SU-DHL-6 (cell line): ENCODE results near the gene PBRM1.
"Not testable (repeated sequence)": the region's sequence is repeated elsewhere in the genome, so short reads cannot be mapped to it uniquely, and the experiment has no call there.

Experiments used
- H2AFZ ChIP-seq: fragments of 200-600 bp; sonication (generic); 2 replicates; pipeline ENCODE4 v1.6.1; 2014; ENCODE audit warnings: low read depth, mild to moderate bottlenecking, moderate library complexity, mixed read lengths, antibody characterized with exemption, low read length; ENCODE audit not compliant: severe bottlenecking
- H3F3A ChIP-seq: fragments of 200-600 bp; shearing (Covaris generic); 2 replicates; pipeline ENCODE4 v1.6.0; 2016; ENCODE audit warnings: antibody characterized with exemption, mild to moderate bottlenecking; ENCODE audit not compliant: insufficient read depth
- H3K27ac ChIP-seq: fragments of 200-600 bp; sonication (generic); 2 replicates; pipeline ENCODE4 v1.5.1; 2016; ENCODE audit warnings: low read depth, mild to moderate bottlenecking, low read length, moderate library complexity, mixed read lengths
- H3K27me3 ChIP-seq: fragments of 200-600 bp; sonication (generic), shearing (Covaris generic); 2 replicates; pipeline ENCODE4 v1.6.0; 2014; ENCODE audit warnings: mild to moderate bottlenecking, low read length
- H3K36me3 ChIP-seq: fragments of 200-600 bp; sonication (generic); 2 replicates; pipeline ENCODE4 v1.6.1; 2014; ENCODE audit warnings: mild to moderate bottlenecking, low read length, mixed read lengths
- H3K4me2 ChIP-seq: fragments of 300-600, 200-600 bp; shearing (Covaris generic), sonication (generic); 2 replicates; pipeline ENCODE4 v1.6.0; 2014; ENCODE audit warnings: low read length, low read depth, mild to moderate bottlenecking; ENCODE audit not compliant: poor library complexity, severe bottlenecking
- H3K4me3 ChIP-seq: fragments of 200-600 bp; sonication (generic); 2 replicates; pipeline ENCODE4 v1.5.1; 2014; ENCODE audit warnings: antibody characterized with exemption, low read length, mild to moderate bottlenecking, mixed read lengths; ENCODE audit not compliant: insufficient read depth, poor library complexity, severe bottlenecking
- H3K79me2 ChIP-seq: fragments of 200-600 bp; sonication (generic); 2 replicates; pipeline ENCODE4 v1.6.1; 2014; ENCODE audit warnings: mild to moderate bottlenecking, low read length, moderate library complexity; ENCODE audit not compliant: insufficient read depth
- H3K9ac ChIP-seq: fragments of 200-600 bp; sonication (generic); 2 replicates; pipeline ENCODE4 v1.7.0; 2014; ENCODE audit warnings: mild to moderate bottlenecking, low read length
- H3K9me2 ChIP-seq: fragments of 200-600 bp; sonication (generic); replicated peaks from 2 replicates; pipeline ENCODE4 v1.6.1; 2014; ENCODE audit warnings: low read length; ENCODE audit not compliant: insufficient read depth
- H3K9me3 ChIP-seq: fragments of 200-600 bp; sonication (generic); 2 replicates; pipeline ENCODE4 v1.6.1; 2014; ENCODE audit warnings: low read length, mixed read lengths; ENCODE audit not compliant: insufficient read depth
- H4K20me1 ChIP-seq: fragments of 200-600 bp; sonication (generic); 2 replicates; pipeline ENCODE4 v1.6.1; 2014; ENCODE audit warnings: low read depth, mild to moderate bottlenecking, antibody characterized with exemption, low read length, moderate library complexity, mixed read lengths
- EZH2phosphoT487 ChIP-seq: fragments of 200-600 bp; sonication (generic), shearing (Covaris generic); conservative IDR thresholded peaks from 2 replicates; pipeline ENCODE4 v1.6.1; 2018; ENCODE audit warnings: mild to moderate bottlenecking, antibody characterized with exemption, low read length, moderate library complexity, mixed read lengths
- TF ChIP-seq, protein P1 (sequence below): fragments of 200-600 bp; sonication (generic); IDR thresholded peaks from one replicate; pipeline ENCODE4 v1.5.1; 2017; ENCODE audit warnings: antibody characterized with exemption, mild to moderate bottlenecking, low read length, moderate library complexity; ENCODE audit not compliant: insufficient read depth, poor library complexity, severe bottlenecking

Gene PBRM1

DNA sequence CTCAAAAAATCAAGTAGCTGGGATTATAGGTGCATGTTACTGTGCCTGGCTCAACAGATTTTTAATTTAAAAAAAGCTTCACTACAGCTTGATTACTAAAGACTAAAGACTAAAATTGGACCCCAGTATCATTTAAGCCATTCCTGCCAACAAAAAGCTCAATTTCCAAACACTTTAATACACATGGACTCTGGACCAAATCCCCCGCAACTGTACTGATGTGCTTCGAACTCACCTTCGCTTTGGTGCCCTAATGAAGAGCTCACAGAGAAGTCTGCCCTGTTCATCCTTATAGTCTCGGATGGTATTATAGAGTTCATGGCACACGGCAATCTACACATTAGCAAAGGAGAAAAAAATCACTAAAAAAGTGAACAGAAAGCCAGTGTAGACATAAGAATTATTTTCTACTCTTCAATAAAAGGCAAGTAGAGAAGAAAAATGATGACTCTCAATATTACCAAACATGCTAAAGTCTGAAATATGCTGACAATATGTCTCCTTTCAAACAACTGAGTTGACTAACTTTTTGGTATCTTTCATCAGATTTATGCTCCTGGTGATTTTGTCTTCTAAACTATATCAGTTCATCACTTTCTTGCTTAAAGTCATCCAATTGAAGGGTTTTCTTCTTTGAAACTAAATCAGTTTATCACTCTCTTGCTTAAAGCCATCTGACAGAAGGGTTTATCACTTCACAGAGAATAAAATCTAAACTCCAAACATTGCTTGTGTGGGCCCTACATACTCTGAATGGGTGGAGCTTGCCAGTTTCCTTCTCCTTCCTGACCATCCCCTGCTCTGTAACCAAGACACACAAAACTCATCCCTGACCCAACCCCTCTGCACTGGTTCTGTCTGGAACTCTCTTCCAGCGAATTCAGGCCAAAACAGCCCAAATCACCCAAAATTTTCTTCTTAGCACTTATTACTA lies 7.2 kb downstream of the PBRM1 start:
- no peaks in the 10 kb centered on the region for H3K27me3 ChIP-seq
- H3K79me2 ChIP-seq = peaks cover 44% of the 10 kb centered on the region
- no peak overlapping the region for H3K9ac ChIP-seq
- H2AFZ ChIP-seq = no peak overlapping the region
- H4K20me1 ChIP-seq = no peaks in the 10 kb centered on the region
- no peak for TF ChIP-seq EZH2phosphoT487
- TF ChIP-seq, protein P1, sequence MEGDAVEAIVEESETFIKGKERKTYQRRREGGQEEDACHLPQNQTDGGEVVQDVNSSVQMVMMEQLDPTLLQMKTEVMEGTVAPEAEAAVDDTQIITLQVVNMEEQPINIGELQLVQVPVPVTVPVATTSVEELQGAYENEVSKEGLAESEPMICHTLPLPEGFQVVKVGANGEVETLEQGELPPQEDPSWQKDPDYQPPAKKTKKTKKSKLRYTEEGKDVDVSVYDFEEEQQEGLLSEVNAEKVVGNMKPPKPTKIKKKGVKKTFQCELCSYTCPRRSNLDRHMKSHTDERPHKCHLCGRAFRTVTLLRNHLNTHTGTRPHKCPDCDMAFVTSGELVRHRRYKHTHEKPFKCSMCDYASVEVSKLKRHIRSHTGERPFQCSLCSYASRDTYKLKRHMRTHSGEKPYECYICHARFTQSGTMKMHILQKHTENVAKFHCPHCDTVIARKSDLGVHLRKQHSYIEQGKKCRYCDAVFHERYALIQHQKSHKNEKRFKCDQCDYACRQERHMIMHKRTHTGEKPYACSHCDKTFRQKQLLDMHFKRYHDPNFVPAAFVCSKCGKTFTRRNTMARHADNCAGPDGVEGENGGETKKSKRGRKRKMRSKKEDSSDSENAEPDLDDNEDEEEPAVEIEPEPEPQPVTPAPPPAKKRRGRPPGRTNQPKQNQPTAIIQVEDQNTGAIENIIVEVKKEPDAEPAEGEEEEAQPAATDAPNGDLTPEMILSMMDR = no peak
- H3K9me2 ChIP-seq = no peaks in the 10 kb centered on the region
- no peaks in the 10 kb centered on the region for H3K9me3 ChIP-seq
- no peak overlapping the region for H3K27ac ChIP-seq
- H3K4me2 ChIP-seq = no peak overlapping the region
- H3K36me3 ChIP-seq = peaks cover 27% of the 10 kb centered on the region; the same call in 1 of the 2 replicates
- H3F3A ChIP-seq = no peaks in the 10 kb centered on the region; the same call in 1 of the 2 replicates
- H3K4me3 ChIP-seq = no peak overlapping the region

GRCh38 chr3:52676201-52676600 lies 9.5 kb downstream of the PBRM1 start:
- not testable (repeated sequence) for H3K4me3 ChIP-seq, H3K9ac ChIP-seq, H3K9me3 ChIP-seq, H2AFZ ChIP-seq, H3K9me2 ChIP-seq, H3K27me3 ChIP-seq, H4K20me1 ChIP-seq, H3K27ac ChIP-seq, H3K4me2 ChIP-seq, H3F3A ChIP-seq
- H3K36me3 ChIP-seq = peaks cover 35% of the 10 kb centered on the region
- peaks cover 33% of the 10 kb centered on the region for H3K79me2 ChIP-seq

- no peaks in the 10 kb centered on the region for H4K20me1 ChIP-seq
- 0 out of 2 replicates have a peak, but pooled peaks cover 8% of the 10 kb centered on the region for H3F3A ChIP-seq
- H3K4me2 ChIP-seq = no peak overlapping the region
- H3K79me2 ChIP-seq = peaks cover 31% of the 10 kb centered on the region
- TF ChIP-seq, protein P1 = no peak
- no peak for TF ChIP-seq EZH2phosphoT487
- H3K36me3 ChIP-seq = peaks cover 37% of the 10 kb centered on the region
- no peak overlapping the region for H3K4me3 ChIP-seq
- no peak overlapping the region for H3K27ac ChIP-seq
- H3K9me3 ChIP-seq = no peaks in the 10 kb centered on the region
- H2AFZ ChIP-seq = no peak overlapping the region
- H3K9me2 ChIP-seq = no peaks in the 10 kb centered on the region
- H3K9ac ChIP-seq = no peak overlapping the region
- H3K27me3 ChIP-seq = no peaks in the 10 kb centered on the region
These were observed 14.0 kb downstream of the PBRM1 start for GRCh38 chr3:52671676-52672075.
